Adrenal gland (tissue), 12 donors: ENCODE results near the gene EFNA1. TPM values are rescaled to one million over a fixed set of nuclear protein-coding genes. Genes with fewer than 3 reads are reported as not detected.

ENCODE experiments used
- DNase-seq, 7 donors: peaks; one replicate each; pipeline ENCODE4 v3.0.0-alpha.2; 2019 to 2020
- H3K27ac ChIP-seq, 5 donors: fragments of 200-600 bp; sonication (generic) in 4 of 5; 1 replicate in 3 of 5; 2 replicates in 2 of 5; pipeline versions ENCODE4 v1.5.1 to v1.8.0; 2016 to 2020; ENCODE audit warnings: mild to moderate bottlenecking in 1 of 5
- H3K27me3 ChIP-seq: fragments of 200-600 bp; 2 replicates; pipeline ENCODE4 v1.8.0; 2021
- H3K36me3 ChIP-seq, 2 donors: fragments of 200-600 bp; replicated peaks in 1 of 2; 1 replicate in 1 of 2; 2 replicates in 1 of 2; pipeline versions ENCODE4 v1.5.1 to v1.8.0; 2018 to 2022
- H3K4me1 ChIP-seq, 2 donors: fragments of 200-600 bp; replicated peaks in 1 of 2; 1 replicate in 1 of 2; 2 replicates in 1 of 2; pipeline versions ENCODE4 v1.5.1 to v1.8.0; 2018 to 2021
- H3K4me3 ChIP-seq, 4 donors: fragments of 200-600 bp; sonication (generic) in 3 of 4; one replicate each; pipeline ENCODE4 v1.5.1; 2016 to 2018
- H3K9me3 ChIP-seq, 3 donors: fragments of 200-600 bp; sonication (generic) in 1 of 3; replicated peaks in 1 of 3; 1 replicate in 2 of 3; 2 replicates in 1 of 3; pipeline versions ENCODE4 v1.5.1 to v1.8.0; 2016 to 2021
- POLR2A ChIP-seq, 2 donors: fragments of 450-650 bp; IDR thresholded peaks; one replicate each; pipeline ENCODE4 v1.6.1; 2017; ENCODE audit warnings: antibody characterized with exemption in 2 of 2, mild to moderate bottlenecking in 2 of 2, moderate library complexity in 1 of 2
- WGBS, 4 donors: extraction: QIAGEN DNeasy Blood & Tissue Kit in 2 of 4; methylation state at CpG; one replicate each; pipeline versions ENCODE4 v1.1.5 to v1.1.7; 2013 to 2017; 5-methylcytosine and 5-hydroxymethylcytosine counted together
- intact Hi-C, 2 donors: fragments of 100-400 bp; cut with DNase I; formaldehyde crosslinking; loops; one replicate each; pipeline versions ENCODE4 v1.14.1 to v1.15.0; 2022 to 2023
- polyA plus RNA-seq, 3 donors: library from polyadenylated mRNA; stranded (reverse); fragments of 200-250 nt in 2 of 3; fragments of 350-450 nt in 1 of 3; fragmentation: Illumina TruSeq in 1 of 3; extraction: RNeasy Lipid Tissue Mini Kit (QIAGEN cat#74804) in 1 of 3; gene quantifications; one replicate each; pipeline ENCODE4 v1.2.3, GENCODE V29; 2013 to 2014
- total RNA-seq, 9 donors: library from RNA; depleted of rRNA in 4 of 9; stranded (reverse); fragments of >200 nt in 4 of 9; fragments of 120-200 nt in 1 of 9; fragmentation: NEBNext Ultra II Directional in 1 of 9; extraction: Animal tissue kit (Norgen Biotek cat#: 25700) in 1 of 9; gene quantifications; one replicate each; pipeline versions ENCODE4 v1.1.0 to v1.2.4, GENCODE V29; 2013 to 2023
- TF ChIP-seq, protein P1 (sequence below), 6 experiments: fragments of 450-650 bp in 4 of 6; fragments of 200-600 bp in 2 of 6; sonication (generic) in 1 of 6; IDR thresholded peaks; 1 replicate in 5 of 6; 2 replicates in 1 of 6; pipeline versions ENCODE4 v1.5.1 to v1.8.0; 2016 to 2021; ENCODE audit warnings: antibody characterized with exemption in 6 of 6, mild to moderate bottlenecking in 2 of 6, moderate library complexity in 1 of 6
- donor health status: healthy with polysubstance abuse.
- donor health status: Bipolar disorder and iron deficiency.
- donor health status: DM: yes; HTN: yes; CAD: no.
- donor health status: DM: no; HTN: no; CAD: no.
- donor health status: DM: no; HTN: no; CAD: no.
- donor health status: DM: yes; HTN: yes; CAD: no.

EFNA1 gene
- total and polyA plus RNA-seq, 12 donors, result 6.6 to 49.7 (median 28.9) TPM

DNA sequence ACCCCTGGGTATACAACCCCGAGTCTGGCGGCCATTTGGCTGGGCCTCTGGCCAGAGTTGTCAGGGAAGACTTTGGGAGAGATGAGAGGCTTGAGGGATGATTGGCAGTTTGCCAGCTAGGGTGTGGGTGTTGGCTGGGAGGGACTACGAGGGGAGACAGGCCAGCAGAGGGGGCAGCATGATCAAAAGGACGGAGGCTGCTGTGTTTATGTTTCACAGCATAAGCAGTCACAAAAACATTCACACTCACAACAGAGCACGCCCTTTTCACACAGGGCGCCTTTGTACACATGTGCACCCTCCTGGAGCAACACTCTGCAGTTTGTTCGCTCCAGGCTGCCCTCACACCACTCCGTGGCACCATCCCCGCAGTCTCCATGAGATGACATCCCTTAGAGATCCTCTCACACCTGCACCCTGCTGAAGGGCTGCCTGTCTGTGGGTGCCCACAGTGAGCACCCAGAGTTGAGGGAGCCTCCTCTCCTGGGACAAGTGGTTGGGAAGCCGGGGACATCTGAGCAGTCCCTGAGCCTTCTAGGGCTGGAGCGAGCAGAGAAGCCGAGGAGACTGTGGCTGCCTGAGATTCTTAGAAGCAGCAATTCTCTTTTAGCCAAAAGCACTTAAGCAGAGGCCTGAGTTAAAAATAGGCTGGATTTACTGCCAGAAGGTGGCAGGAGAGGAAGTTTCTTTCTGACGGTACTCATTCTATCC lies 33.6 kb upstream of the EFNA1 start:
- Histone ChIP-seq H3K36me3 (no peaks in the 10 kb centered on the region), H3K27ac (peak overlapping the region in 1 of 5 donors; percentile 31), H3K27me3 (no peaks in the 10 kb centered on the region), H3K9me3 (no peaks in the 10 kb centered on the region), H3K4me3 (no peak overlapping the region), H3K4me1 (peaks cover 0 to 5% of the 10 kb centered on the region in 2 donors)
- peak in 1 of 7 donors; percentile 37 for DNase-seq
- intact Hi-C loops, result loop anchor here (2.0 to 5.0 kb wide), 2 partner anchors 33 to 73 kb away; partner anchors contain the start of gene EFNA1 (in 1 of the 2)
- TF ChIP-seq POLR2A (IDR thresholded peaks at IDR 0.05), result no peak
- TF ChIP-seq, protein P1, sequence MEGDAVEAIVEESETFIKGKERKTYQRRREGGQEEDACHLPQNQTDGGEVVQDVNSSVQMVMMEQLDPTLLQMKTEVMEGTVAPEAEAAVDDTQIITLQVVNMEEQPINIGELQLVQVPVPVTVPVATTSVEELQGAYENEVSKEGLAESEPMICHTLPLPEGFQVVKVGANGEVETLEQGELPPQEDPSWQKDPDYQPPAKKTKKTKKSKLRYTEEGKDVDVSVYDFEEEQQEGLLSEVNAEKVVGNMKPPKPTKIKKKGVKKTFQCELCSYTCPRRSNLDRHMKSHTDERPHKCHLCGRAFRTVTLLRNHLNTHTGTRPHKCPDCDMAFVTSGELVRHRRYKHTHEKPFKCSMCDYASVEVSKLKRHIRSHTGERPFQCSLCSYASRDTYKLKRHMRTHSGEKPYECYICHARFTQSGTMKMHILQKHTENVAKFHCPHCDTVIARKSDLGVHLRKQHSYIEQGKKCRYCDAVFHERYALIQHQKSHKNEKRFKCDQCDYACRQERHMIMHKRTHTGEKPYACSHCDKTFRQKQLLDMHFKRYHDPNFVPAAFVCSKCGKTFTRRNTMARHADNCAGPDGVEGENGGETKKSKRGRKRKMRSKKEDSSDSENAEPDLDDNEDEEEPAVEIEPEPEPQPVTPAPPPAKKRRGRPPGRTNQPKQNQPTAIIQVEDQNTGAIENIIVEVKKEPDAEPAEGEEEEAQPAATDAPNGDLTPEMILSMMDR (IDR thresholded peaks at IDR 0.05), result peak; percentile 9 to 47 (median 35)
- 22 to 37% (median 32%) methylated on average over 10 to 13 of the region's 13 CpGs for WGBS, 4 donors

DNA sequence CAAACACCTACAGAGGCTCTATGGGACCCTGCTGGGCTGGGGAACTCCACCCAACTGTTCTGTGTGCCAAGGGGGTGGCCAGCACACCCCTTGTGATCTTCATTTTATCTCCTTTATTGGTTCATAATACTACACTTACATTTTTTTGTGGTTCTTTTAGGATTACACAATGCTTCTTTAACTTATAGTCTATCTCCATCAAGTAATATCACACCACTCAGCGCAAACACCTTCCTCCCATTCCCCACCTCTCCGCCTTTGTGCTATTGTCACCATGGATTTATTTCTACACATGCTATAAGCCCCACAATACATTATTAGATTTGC lies 33.1 kb upstream of the EFNA1 start:
- no peak for TF ChIP-seq POLR2A (IDR thresholded peaks at IDR 0.05)
- TF ChIP-seq, protein P1 (IDR thresholded peaks at IDR 0.05), result no peak

DNA sequence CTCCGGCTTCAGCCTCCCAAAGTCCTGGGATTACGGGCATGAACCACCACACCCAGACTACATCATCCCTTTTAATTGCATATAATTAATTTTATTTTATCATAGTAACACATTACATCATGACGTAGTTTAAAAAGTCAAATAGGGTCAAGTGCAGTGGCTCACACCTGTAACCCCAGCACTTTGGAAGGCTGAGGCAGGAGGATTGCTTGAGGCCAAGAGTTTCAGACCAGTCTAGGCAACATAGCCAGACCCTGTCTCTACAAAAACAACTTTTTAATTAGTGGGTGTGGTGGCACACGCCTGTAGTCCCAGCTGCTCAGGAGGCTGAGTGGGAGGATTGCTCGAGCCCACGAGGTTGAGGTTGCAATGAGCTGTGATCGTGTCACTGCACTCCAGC lies 28.3 kb upstream of the EFNA1 start:
- Histone ChIP-seq H3K4me3 (no peak overlapping the region), H3K27ac (no peak overlapping the region), H3K36me3 (no peaks in the 10 kb centered on the region), H3K27me3 (no peaks in the 10 kb centered on the region), H3K4me1 (no peaks in the 10 kb centered on the region), H3K9me3 (no peaks in the 10 kb centered on the region)
- TF ChIP-seq POLR2A (IDR thresholded peaks at IDR 0.05), result no peak
- TF ChIP-seq, protein P1 (IDR thresholded peaks at IDR 0.05), result no peak
- intact Hi-C loops, result no loop called here
- 80 to 86% (median 83%) methylated on average over 7 of the region's 7 CpGs for WGBS, 4 donors
- DNase-seq, result no peak

More for the DNA sequence above, 33.1 kb upstream of the EFNA1 start:
- no peak overlapping the region for H3K4me3 ChIP-seq
- intact Hi-C loops, result loop anchor here in 1 of 2 donors (5.0 kb wide), 1 partner anchor 33 kb away; the partner anchor contains the start of gene EFNA1
- H3K4me1 ChIP-seq, result peaks cover 0 to 5% of the 10 kb centered on the region in 2 donors
- DNase-seq, result no peak
- H3K9me3 ChIP-seq, result no peaks in the 10 kb centered on the region
- H3K27me3 ChIP-seq, result no peaks in the 10 kb centered on the region
- H3K27ac ChIP-seq, result no peak overlapping the region
- no peaks in the 10 kb centered on the region for H3K36me3 ChIP-seq
- 67 to 79% (median 74%) methylated on average over 2 of the region's 2 CpGs for WGBS, 4 donors

DNA sequence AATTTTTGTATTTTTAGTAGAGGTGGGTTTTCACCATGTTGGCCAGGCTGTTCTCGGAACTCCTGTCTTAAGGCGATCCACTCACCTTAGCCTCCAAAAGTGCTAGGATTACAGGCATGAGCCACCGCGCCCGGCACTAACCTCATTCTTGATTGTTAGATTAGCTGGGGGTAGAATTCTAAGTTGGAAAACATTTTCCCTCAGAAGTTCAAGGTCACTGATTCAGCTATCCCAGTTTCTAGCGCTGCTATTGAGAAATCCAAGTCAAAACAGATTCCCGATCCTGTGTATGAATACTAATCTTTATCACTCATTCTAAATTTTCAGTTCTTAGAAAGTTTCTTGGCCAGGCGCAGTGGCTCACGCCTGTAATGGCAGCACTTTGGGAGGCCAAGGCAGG lies 24.4 kb upstream of the EFNA1 start:
- H3K36me3 ChIP-seq, result no peaks in the 10 kb centered on the region
- peak in 1 of 7 donors; percentile 43 for DNase-seq
- intact Hi-C loops, result no loop called here
- no peak overlapping the region for H3K4me3 ChIP-seq
- no peaks in the 10 kb centered on the region for H3K9me3 ChIP-seq
- no peaks in the 10 kb centered on the region for H3K27me3 ChIP-seq
- no peaks in the 10 kb centered on the region for H3K4me1 ChIP-seq
- H3K27ac ChIP-seq, result no peak overlapping the region
- TF ChIP-seq, protein P1 (IDR thresholded peaks at IDR 0.05), result no peak
- 49 to 56% (median 52%) methylated on average over 9 of the region's 9 CpGs for WGBS, 4 donors
